Brain pericyte (primary cell): ENCODE results near the gene CHML.

Experiments
- DNase-seq: peaks from one replicate; pipeline ENCODE4 v3.0.0-alpha.2; 2012; ENCODE audit warnings: low read depth, low spot score

Gene CHML

GRCh38 chr1:241646201-241646600 is 6.0 kb upstream of the CHML start:
- DNase-seq: no peak

- no peak for DNase-seq
These were observed 5.0 kb upstream of the CHML start for GRCh38 chr1:241645199-241645598.

- DNase-seq: no peak
These were observed 4.1 kb upstream of the CHML start for GRCh38 chr1:241644259-241644658.

- no peak for DNase-seq
These were observed 2.4 kb upstream of the CHML start for GRCh38 chr1:241642593-241642944.

GRCh38 chr1:241641773-241642592 is 1.8 kb upstream of the CHML start:
- no peak for DNase-seq

- DNase-seq: no peak
These were observed 876 bp upstream of the CHML start for GRCh38 chr1:241640867-241641622.

GRCh38 chr1:241639623-241640148 is 483 bp downstream of the CHML start:
- no peak for DNase-seq

GRCh38 chr1:241638909-241639622 is 1.1 kb downstream of the CHML start:
- no peak for DNase-seq

- no peak for DNase-seq
These were observed 2.0 kb downstream of the CHML start for GRCh38 chr1:241638099-241638682.

- DNase-seq: no peak
These were observed 2.6 kb downstream of the CHML start for GRCh38 chr1:241637604-241638003.

GRCh38 chr1:241637046-241637590 is 3.1 kb downstream of the CHML start:
- DNase-seq: no peak

GRCh38 chr1:241636291-241636690 is 3.9 kb downstream of the CHML start:
- no peak for DNase-seq

GRCh38 chr1:241635556-241636152 is 4.5 kb downstream of the CHML start:
- DNase-seq: no peak

- no peak for DNase-seq
These were observed 7.2 kb downstream of the CHML start for GRCh38 chr1:241632987-241633386.

GRCh38 chr1:241631674-241632073 is 8.5 kb downstream of the CHML start:
- DNase-seq: no peak

- no peak for DNase-seq
These were observed 9.3 kb downstream of the CHML start for GRCh38 chr1:241630899-241631298.

GRCh38 chr1:241630476-241630875 is 9.7 kb downstream of the CHML start:
- DNase-seq: no peak

- DNase-seq: no peak
These were observed 10.2 kb downstream of the CHML start for GRCh38 chr1:241630005-241630404.

GRCh38 chr1:241627453-241628259 is 12.5 kb downstream of the CHML start:
- DNase-seq: no peak

GRCh38 chr1:241624935-241625334 is 15.2 kb downstream of the CHML start:
- no peak for DNase-seq
